ENCODE results near the gene MAMDC4. TPM values are rescaled to one million over a fixed set of nuclear protein-coding genes. Genes with fewer than 3 reads are reported as not detected.
"Not testable (repeated sequence)": the region's sequence is repeated elsewhere in the genome, so short reads cannot be mapped to it uniquely, and the experiment has no call there.

MAMDC4 gene
- total RNA-seq, 1 donor from 2014 or later = 12.9 TPM

DNA sequence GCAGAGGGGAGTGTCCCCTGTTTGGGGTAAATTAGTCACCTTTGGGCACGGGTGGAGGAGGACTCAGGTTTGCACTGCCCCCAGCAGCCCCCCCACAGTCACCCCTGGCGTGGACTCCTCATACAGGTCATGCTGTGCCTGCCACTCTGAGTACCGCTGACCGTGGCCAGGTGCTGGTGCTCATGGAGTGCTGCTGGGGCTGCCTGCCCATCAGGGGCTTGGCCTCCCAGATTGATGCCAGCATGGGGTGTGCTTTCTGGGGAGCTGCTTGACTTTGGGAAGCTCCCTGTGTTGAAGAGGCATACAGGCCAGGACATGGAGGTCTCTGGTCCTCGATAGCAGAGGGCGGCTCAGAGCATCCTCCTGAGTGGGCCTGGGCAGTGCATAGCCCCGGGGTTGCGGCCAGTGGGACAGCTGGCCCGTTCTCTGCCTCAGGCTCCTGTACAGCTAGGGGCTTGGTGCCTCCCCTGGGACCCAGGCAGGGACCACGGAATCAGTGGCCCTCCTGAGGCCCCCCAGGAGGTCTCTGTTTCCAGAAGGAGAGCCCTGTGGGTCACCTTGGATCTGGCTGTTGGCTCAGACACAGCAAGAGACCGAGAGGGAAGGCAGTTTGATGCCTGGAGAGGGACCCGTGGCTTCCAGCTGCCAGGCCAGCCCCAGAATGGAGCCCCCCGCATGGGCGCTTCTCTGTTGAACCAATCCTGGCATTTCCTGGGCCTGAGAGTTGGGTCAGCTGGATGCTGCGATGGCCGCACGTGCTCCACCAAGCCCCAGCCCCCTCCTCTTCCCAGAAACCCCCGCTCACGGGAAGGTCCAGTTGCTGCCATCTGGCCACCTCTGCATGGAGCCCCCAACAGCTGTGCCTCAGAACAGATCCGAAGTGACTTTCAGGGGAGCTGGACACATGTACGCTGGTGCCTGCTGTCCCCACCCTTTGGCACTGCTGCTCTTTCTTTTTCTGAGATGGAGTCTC, 15.9 kb upstream of the MAMDC4 start:
- DNase-seq = no peak
- ATAC-seq = no peak
- intact Hi-C loops (cut with micrococcal nuclease) = no loop called here

DNA sequence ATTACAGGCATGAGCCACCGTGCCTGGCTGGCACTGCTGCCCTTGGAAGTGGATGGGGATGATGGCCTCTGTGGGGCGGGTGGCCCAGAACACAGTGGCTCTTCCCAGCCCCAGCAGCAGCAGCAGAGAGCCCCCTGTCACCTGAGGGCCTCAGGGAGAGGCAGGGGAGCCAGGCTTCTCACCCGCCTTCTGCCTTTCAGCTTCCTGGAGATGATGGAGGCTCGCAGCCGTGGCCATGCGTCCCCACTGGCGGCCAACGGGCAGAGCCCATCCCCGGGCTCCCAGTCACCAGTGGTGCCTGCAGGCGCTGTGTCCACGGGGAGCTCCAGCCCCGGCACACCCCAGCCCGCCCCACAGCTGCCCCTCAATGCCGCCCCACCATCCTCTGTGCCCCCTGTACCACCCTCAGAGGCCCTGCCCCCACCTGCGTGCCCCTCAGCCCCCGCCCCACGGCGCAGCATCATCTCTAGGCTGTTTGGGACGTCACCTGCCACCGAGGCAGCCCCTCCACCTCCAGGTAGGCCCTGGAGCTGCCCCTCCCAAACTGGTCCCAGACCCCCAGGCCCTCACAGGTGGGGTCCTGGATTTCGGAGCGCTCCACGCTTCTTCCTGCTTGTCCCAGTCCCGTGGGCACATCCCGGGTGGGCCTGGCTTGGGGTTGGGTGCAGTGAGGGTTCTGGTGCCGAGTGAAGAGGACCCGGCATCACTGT, 14.8 kb upstream of the MAMDC4 start:
- ATAC-seq (no peak), DNase-seq (no peak)
- intact Hi-C loops (cut with micrococcal nuclease) = no loop called here

DNA sequence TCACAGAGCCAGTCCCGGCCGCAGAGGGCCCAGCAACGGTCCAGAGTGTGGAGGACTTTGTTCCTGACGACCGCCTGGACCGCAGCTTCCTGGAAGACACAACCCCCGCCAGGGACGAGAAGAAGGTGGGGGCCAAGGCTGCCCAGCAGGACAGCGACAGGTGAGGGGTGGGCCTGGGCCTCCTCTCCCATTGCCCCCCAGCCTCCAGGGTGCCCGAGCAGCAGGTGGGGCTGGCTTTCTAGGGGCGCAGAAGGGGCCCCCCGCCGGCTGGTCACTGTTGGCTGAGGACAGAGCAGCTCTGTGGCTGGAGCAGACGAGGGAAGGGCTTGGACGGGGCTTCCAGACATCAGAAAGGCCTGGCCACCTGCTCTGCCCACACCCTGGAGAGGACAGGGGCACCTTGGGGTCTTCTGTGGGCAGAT, 14.3 kb upstream of the MAMDC4 start:
- ATAC-seq; intact Hi-C loops (cut with micrococcal nuclease); DNase-seq: not testable (repeated sequence)

DNA sequence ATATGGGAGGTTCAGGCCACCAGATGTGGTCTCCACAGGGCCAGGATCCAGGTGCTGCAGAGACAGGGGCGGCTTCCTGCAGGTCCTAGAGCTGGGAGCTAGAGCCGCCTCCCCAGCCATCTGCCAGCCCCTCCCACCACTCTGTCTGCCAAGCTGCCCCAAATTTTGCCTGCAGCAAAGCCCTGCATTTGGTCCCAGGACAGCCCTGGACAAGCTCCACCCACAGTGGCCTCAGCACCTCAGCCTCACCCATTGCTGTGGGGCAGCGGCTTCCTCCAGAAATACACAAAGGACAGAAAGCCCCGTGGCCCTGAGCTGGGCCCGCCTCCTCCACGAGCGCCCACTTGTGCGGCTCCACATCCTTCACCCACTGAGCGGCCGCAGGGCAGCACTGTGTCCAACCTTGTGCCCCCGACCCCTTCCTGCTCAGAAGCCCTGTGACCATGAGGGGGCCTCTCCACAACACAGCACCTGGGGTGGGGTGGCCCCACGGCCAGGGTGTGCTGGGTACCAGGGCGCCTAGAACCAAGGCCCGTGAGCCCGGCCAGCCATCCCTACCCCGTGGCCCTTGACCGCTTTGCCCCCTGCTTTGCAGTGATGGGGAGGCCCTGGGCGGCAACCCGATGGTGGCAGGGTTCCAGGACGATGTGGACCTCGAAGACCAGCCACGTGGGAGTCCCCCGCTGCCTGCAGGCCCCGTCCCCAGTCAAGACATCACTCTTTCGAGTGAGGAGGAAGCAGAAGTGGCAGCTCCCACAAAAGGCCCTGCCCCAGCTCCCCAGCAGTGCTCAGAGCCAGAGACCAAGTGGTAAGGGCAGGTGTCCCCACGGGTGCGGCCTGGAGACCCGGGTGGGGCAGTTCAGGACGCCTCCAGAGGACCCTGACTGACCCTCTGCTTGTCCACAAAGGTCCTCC, 13.6 kb upstream of the MAMDC4 start:
- intact Hi-C loops (cut with micrococcal nuclease) = no loop called here
- DNase-seq (no peak), ATAC-seq (no peak)

DNA sequence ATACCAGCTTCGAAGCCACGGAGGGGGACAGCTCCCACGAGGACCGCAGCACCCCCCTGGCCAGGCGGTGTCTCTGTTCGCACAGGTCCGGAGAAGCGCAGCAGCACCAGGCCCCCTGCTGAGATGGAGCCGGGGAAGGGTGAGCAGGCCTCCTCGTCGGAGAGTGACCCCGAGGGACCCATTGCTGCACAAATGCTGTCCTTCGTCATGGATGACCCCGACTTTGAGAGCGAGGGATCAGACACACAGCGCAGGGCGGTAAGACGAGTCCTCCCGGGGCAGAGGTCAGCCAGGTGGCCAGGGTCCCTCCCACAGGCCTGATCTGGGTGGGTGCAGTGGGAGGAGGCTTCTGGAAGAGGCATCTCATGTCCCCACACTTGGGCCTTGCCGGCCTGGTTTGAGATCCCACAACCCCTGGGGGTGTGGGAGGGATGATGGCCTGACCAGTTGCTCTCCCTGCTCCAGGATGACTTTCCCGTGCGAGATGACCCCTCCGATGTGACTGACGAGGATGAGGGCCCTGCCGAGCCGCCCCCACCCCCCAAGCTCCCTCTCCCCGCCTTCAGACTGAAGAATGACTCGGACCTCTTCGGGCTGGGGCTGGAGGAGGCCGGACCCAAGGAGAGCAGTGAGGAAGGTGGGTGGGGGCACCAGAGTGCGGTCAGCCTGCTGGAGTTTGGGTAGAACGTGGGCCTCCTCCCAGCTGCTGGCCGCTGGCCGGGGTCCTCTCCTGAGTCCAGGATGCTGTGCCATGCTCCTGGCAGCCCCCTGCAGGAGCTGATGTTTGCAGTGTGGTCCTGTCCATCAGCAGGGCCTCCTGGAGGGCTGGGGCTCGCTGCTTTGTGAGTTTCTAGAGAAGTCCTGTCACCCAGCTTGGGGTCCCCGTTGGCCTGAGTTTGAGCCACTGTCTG, 12.7 kb upstream of the MAMDC4 start:
- ATAC-seq (no peak), DNase-seq (no peak)
- intact Hi-C loops (cut with micrococcal nuclease) = no loop called here

DNA sequence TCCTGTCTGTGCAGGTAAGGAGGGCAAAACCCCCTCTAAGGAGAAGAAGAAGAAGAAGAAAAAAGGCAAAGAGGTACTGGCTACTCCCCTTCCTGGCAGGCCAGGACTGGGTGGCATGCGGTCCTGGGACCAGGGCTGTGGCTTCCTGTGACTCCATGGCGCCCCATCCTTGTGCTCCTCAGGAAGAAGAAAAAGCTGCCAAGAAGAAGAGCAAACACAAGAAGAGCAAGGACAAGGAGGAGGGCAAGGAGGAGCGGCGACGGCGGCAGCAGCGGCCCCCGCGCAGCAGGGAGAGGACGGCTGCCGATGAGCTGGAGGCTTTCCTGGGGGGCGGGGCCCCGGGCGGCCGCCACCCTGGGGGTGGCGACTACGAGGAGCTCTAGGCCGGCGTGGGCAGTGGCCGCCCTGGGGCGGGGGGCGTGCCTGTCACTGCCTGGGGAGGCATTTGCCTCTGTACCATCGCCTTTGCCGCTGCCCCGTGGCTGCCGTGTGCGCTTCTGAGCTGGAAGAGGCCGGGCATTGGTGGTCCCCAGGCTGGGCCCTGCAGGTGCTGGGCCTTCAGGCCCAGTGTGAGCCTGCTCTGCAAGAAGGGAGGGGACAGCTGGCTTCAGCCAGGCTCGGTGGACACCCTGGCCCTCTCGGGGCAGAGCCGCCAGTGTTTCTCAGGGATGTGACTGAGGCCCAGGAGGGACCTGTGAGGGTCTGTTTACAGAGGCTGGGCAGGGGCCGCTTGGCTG, 11.8 kb upstream of the MAMDC4 start:
- intact Hi-C loops (cut with micrococcal nuclease) = no loop called here
- no peak for DNase-seq

DNA sequence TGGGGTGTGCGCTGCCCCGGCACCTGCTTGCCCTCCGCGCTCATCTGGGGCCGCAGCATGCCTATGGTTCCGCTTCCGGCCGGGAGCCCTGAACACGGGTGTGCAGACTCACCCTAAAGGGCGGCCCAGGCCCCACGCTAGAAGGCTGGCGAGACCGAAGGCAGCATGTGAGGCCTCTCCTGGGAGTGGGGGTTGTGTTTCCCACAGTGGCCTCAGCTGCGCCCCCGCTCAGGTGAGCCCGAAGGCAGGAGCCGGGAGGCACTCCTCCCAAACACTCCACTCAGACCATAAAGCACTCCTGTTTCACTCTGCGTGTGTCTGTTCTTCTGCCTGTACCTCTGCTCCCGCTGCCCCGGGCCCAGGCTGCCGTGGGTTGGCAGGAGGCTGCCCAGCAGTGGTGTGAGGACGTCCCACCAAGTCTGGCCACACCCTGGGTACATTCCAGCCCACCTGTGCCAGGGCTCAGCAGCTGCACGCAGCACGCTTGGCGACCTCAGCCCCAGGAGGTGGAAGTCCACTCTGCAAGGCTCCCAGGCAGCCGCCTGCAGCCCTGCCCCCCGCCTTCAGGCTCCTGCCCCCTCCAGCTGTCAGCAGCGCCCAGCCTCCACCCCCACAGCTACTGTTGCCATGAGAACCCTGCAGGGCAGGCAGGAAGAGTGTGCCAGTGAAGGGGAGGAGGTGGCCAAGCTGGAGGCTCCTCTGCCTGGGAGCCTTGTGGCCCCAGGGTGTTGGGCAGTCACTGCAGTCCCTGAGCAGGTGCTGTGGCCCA, 11.1 kb upstream of the MAMDC4 start:
- intact Hi-C loops (cut with micrococcal nuclease) = no loop called here
- ATAC-seq (peak; percentile 2), DNase-seq (no peak)

More for the DNA sequence above, 11.8 kb upstream of the MAMDC4 start:
- no peak for ATAC-seq

DNA sequence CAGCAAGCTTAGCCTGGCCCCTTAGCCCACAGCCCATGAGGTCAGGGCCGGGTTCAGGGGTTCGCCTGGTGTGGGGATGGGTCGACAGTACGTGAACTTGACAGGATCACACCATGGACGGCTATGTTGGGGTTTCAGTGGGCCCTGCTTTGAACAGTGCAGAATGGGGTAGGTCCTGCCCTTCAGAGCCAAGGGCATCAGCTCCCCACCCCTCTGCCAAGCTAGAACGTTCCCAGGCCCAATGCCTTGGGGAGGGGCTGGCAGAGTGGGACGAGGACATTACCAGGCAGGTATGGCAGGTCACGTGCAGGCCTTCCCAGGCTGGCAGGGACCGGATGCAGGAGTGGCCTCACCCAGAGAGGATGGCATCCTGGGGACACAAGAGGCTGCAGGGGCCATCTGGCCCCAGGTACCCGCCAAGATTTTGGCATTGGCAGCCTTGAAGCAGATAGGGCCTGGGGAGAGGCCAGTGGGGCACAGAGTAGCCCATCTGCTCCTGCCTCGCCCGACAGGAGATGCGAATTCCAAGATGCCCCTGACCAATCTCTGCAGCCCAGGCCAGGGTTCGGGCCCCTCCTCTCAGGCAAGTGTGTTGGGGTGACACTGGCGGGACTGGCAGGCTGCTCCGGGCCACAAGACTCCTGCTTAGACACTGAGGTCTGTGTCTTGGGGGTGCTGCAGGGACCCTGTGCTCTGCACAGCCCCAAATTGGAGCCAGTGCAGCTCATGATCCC, 10.3 kb upstream of the MAMDC4 start:
- intact Hi-C loops (cut with micrococcal nuclease); DNase-seq; ATAC-seq: not testable (repeated sequence)

DNA sequence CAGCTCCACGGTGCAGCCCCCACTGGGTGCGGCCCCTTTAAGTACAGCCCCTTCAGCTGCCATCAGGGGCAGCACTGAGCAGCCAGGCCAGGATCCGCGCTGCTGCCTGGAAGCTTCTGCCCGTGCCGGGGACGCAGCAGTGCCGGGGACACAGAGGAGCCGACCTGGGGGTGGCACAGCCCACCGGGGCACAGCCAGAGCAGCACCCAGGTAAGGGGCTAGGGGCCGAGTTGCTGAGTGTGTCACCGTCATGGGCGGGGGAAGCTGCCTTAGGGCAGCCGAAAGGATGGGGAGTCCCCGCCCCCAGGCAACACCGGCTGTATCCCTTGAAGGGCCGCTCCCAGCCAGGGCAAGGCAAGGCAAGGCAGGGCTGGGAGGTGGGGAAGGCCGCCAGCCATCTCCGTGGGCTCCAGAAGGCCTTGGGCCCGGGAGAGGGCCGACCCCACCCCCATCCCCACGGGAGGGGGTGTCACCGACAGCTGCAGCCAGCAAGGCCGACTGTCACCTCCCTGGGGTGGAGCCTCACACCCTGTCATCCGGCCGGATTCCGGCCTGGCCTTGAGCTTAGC, 9.7 kb upstream of the MAMDC4 start, which contains the start of gene AJM1:
Gene AJM1 (plus strand): TSS at position 99 of the 569 bp plus-strand sequence. CDS start 1,937 bp downstream, outside the sequence.
- DNase-seq = peak; percentile 87
- intact Hi-C loops (cut with micrococcal nuclease) = not testable (repeated sequence)
- ATAC-seq = peak; percentile 80

DNA sequence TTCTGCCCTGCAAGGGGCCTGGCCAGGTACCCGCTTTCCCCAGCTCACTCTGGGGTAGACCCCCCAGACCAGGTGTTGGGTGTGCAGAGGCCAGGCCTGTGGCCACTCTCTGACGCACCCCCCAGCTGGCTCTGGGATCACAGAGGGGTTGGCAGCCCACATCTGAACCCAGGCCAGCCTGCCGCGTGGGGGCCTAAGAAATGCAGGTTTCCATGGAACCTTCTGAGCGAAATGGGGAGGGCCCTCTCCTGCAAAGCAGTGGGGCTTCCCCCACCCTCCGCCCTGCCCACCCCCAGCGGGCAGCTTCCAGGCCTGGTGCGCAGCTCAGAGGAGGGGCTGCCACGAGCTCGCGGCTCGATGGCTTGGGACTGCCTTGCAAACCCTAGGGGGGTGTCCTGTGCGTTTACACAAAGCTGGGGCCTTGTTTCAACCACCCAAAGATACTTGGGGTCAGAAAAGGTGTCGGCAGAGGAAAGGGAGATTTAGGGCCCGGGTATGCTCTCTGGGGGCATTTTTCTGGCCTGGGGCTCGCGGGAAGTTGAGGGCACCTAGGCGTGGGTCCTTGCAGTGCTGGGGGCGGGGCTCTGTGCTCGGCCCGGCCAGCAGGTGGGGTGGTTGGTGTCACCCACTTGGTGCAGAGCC, 8.9 kb upstream of the MAMDC4 start:
- DNase-seq; intact Hi-C loops (cut with micrococcal nuclease): not testable (repeated sequence)
- ATAC-seq = peak; percentile 2

DNA sequence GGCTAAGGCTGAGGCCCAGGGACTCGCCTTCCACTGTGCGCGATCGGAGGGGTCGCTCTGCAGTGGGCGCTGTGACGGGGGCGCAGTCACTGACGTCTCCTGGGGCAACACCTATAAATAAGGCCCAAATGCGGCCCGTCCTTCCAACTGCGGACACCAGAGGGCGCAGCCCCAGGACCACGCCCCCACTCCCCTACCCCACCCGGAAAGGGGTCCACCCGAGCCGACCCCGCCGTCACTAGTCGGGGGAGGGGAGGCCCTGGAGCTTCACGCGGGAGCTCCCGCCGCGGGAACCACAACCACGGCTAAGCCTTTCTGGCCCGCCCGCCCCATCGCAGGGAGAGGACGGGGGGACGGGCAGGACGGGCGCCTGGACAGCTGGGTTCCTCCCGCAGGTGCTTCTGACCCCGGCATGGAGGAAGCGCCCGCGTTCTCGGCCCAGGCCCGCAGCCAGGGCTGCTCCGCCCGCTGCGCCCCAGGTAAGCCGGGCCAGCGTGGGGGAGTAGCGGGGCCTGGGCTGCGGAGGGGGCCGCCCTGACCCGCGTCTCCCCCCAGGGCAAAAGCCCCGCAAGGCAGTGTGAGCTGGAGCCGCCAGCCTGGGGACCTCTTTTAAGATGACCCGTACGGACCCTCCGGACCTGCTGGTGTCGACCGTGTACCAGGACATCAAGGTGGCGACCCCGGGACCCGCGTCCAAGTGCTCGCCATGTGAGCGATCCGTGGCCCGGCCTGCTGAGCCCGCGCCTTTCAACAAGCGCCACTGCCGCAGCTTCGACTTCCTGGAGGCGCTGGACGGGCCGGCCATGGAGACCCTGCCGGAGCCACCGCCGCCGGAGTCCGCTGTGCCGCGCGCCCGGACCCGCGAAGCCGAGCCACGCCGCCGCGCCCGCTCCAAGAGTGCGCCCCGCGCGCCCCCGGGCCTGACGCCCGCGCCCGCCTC, 8.1 kb upstream of the MAMDC4 start:
- ATAC-seq; intact Hi-C loops (cut with micrococcal nuclease): not testable (repeated sequence)
- peak; percentile 68 for DNase-seq

DNA sequence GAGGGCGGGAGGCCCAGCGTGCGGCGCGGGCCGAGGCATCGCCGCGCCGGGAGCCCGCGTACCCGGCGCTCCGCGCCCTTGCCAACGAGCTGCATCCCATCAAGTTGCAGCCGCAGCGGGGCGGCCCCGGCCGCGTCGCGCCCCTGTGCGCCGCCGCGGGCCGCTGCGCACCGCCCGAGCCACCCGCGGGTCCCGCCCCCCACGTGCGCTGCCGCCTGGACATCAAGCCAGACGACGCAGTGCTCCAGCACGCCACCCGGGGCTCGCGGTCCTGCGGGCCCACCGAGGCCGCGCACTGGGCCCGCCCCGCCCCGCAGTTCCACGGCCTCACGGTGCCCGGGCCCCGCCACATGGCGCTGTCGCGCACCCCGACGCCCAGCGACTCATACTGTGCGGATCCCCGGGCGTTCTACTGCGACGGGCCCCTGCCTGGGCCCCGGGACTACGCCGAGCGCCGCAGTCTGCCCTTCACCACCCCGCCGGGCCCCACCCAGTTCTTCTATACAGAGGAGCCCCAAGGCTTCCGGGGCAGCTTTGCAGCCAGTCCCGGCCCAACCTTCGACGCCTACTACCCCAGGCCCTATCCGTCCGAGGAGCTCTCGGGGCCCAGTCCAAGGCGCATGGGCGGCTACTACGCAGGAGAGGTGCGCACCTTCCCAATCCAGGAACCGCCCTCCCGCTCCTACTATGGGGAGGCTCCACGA, 7.2 kb upstream of the MAMDC4 start:
- intact Hi-C loops (cut with micrococcal nuclease) = no loop called here
- DNase-seq (no peak), ATAC-seq (no peak)

DNA sequence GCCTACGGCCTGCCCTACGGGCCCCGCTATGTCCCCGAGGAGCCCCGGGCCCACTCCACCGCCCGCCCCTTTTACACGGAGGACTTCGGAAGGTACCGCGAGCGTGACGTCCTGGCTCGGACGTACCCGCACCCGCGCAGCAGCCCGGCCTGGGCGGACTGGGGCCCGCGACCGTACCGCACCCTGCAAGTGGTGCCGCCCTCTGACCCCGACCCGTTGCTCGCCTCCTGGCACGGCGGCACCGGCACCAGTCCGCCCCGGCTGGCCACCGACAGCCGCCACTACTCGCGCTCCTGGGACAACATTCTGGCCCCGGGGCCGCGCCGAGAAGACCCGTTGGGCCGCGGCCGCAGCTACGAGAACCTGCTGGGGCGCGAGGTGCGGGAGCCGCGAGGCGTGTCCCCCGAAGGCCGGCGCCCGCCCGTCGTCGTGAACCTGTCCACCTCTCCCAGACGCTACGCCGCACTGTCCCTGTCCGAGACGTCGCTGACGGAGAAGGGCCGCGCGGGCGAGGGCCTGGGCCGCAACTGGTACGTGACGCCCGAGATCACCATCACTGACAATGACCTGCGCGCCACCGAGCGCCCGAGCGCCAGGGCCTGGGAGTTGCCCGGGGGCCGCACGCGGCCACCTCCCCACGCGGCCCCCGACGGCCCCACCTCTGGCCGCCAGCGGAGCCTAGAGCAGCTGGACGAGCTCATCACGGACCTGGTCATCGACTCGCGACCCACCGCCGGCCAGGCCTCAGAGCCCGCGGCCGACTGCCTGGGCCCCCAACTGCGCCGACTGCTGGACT, 6.5 kb upstream of the MAMDC4 start:
- intact Hi-C loops (cut with micrococcal nuclease) = no loop called here
- DNase-seq (no peak), ATAC-seq (no peak)

Measured in left ventricle myocardium superior (tissue), 1 donor.